Activated gamma-delta T cell treated with Interleukin-2 at 50 U/mL for 16 hours (primary cell): ENCODE data around the gene EXOC3L2.
"Not testable (repeated sequence)": the region's sequence is repeated elsewhere in the genome, so short reads cannot be mapped to it uniquely, and the experiment has no call there.

Experiments used
- DNase-seq: peaks from one replicate; pipeline ENCODE4 v3.0.0-alpha.2; 2020

Gene EXOC3L2

DNA sequence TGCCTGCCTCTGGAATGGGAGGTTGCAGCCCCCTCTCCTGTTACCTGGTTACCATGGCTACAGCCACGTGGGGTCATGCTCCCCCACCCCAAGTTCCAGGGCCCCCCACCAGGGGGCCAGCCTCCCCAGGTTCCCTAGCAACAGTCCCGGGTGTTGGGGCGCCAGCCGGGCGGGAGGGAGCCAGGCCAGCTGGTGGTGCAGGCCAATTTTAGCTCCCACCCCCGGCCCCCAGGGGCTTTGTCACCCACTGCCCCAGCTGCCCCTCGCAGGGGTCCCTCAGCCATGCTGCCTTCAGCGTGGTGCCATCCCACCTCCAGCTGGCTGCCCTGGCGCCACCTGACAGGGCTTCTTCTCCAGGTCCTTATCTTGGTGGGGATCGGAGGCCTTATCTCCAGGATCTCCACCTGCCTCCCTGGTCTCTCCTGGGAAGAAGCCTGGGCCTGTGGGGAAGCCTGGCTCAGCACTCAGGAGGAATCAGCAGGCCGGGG lies 8.9 kb upstream of the EXOC3L2 start:
- peak; percentile 7 for DNase-seq

GRCh38 chr19:45253396-45254027 lies 8.3 kb upstream of the EXOC3L2 start:
- DNase-seq, result no peak

DNA sequence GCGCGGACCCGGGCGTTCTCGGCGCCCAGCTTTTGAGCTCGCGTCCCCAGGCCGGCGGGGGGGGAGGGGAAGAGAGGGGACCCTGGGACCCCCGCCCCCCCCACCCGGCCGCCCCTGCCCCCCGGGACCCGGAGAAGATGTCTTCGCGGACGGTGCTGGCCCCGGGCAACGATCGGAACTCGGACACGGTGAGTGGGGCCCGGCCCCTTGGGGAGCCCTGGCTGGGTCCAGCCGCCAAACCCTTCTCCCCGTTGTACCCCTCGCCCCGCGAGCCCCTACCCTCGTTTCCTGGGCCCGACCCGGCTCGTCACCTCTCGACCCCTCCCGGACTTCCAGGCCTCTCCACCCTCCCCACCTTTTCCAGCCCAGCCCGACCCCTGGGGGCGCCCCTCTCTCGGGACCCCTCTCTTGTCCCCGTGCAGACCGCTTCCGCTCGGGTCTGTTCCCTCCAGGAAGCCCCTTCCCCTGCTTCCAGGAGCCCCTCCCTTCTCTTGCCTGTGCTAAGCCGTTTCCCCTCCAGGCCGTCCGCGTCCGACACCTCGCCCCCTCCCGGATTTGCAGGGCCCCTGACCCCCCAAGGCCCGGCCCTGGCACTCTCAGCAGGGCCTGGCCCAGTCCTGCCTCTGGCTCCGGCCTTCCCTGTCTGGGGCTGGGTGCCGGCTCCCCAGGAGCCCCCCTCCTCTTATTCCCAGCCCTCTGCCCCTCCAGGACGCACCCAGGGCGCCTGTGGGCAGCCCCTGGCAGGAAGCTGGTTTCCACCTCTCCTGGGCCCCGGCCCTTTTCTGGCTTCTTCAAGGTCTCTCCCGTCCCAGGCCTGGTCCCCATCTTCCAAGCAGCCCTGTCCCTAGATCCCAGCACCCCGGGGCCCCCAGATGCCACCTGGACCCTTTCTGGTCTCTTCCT lies 6.5 kb upstream of the EXOC3L2 start:
- DNase-seq, result no peak

DNA sequence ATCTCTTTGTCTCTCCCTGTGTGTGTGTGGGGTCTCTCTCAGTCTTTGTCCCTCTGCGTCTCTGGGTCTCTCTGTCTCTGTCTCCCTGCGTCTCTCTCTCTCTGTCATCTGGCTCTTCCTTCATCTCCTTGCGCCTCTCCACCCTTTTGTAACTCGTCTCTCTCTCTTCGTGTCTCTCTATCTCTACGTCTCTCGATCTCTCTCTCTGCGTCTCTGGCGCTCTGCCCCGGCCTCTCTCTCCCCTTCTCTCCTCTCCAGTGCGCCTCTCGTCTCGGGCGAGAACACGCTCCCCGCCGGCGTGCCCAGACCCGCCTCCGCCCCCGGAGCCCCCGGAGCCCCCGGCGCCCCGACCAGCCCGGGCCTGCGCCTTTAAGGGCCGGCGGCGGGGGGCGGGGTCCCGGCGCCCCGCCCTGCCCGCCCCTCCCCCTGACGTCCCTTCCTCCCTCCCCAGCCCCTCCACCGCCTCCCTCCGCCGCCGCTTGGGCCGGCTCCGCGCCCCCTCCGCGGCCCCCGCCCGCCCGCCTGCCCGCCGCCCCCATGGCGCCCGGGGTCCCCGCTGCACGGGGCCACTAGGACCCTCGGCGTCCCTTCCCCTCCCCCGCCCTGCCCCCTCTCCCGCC lies 5.7 kb upstream of the EXOC3L2 start, which contains the start of gene MARK4:
TSS of gene MARK4 (plus strand) at position 440 of the 620 bp plus-strand sequence. CDS start 318 bp downstream, outside the sequence.
- peak; percentile 42 for DNase-seq

- DNase-seq, result no peak
These were observed 5.1 kb upstream of the EXOC3L2 start for GRCh38 chr19:45250216-45250831.

DNA sequence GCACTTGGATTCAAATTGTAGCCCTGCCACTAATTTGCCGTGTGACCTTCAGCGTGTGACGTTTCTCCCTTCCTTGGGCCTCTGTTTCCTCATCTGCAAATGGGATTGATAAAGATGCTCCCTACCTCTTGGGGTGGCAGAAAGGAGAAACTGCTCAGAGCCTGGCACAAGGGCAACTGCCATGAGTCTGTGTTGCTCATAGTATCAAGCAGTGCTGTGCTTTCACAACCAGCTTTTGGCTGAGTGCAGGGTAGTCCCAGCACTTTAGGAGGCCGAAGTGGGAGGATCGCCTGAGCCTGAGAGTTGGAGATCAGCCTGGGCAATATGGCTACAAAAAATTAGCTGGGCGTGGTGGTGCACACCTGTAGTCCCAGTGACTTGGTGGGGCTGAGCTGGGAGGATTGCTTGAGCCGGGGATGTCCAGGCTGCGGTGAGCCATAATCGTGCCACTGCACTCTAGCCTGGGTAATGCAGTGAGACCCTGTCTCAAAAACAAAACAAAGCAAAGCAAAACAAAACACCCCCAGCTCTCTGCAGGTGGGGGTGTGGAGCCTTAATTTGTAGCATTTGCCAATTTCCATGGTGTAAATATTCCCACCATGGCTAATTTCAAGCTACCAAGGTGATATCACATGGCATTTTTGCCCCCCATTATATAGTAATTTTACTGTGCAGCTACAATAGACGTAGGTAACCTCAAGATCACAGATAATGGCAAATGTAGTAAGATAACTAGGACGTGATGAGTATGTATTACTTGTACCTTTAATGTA lies 4.2 kb upstream of the EXOC3L2 start:
- DNase-seq, result no peak

- no peak for DNase-seq
These were observed 1.9 kb upstream of the EXOC3L2 start for GRCh38 chr19:45247136-45247535.

DNA sequence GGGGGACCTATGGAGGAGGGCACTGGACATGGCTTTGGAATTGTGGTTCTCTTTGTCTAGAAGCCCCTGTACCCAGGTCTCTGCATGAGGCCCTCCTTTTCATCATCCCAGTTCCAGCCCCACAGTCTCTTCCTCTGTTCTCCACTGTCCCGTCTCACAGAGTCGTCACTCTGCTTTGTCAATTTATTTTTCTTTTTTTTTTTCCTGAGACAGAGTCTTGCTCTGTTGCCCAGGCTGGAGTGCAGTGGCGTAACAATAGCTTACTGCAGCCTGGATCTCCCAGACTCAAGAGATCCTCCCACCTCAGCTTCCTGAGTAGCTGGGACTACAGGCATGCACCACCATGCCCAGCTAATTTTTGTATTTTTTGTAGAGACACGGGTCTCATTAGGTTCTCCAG lies 619 bp upstream of the EXOC3L2 start:
- no peak for DNase-seq

DNA sequence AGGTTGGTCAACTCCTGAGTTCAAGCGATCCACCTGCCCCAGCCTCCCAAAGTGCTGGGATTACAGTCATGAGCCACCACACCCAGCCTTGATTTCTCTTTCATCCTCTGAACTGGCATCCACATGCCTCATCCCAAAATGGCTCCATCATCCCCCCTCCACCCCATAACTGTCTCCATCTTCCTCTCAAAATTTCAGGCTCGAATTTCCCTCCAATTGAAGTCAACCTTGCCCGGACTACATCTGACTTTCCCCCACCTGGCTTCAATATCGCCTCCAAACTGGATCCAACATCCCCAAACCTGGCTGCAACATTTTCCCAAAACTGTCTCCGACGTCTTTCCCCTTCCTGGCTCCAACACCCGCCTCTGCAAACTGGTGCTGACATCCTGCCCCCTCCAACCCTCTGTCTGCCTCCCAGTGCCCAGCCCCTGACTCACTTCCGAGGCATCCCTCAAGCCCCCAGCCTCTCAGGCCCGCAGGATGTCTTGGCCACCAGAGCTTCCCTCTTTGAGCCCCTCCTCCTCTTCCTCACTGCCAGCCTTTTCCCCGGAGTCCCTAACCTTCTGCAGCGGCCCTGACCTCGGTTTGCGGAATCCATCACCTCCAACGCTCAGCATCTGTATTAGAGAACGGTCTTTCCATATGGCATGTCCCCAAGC lies 943 bp downstream of the EXOC3L2 start:
- DNase-seq, result no peak

DNA sequence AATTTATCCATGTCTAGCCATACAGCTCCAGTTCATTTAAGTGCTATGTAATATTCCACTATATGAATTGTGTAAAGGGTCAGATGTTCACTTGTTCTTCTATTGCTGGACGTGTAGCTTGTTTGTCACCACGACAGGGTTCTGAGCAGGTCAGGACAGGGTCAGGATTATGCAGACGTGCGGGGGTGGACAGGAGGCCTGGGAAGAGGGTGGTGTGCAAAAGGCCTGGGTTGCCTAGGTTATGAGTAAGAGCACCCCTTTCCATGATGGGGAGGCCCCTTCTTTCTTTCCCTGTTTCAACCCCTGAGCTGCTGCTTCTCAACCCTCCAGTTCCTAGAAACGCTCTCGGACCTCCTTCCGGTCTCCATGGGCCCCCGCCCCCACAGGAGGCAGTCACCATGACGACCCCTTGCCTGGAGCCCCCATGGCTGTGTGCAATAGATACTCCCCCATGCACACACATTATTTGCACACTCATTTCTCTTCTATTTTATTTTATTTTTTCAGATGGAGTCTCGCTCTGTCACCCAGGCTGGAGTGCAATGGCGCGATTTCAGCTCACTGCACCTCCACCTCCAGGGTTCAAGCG lies 2.0 kb downstream of the EXOC3L2 start:
- no peak for DNase-seq

GRCh38 chr19:45238556-45238955 lies 6.7 kb downstream of the EXOC3L2 start:
- no peak for DNase-seq

DNA sequence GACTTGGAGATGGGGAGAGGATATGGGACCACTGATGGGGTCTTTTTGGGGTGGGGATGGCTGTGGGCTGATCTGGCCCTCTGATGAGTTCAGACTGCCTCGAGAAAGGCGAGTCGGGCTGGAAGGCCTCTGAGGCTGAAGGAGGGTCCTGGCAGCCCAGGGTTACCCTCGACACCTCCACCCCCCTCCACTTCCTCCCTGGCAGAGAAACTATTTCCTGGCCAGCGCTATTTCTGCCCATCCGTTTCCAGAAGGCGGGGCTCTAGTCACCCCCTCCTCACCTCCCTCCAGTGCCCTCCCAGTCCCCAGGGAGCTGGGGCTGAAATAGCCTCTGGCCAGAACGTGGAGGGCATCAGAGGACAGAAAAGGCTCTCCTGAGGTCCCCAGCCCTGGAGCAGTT lies 9.7 kb downstream of the EXOC3L2 start:
- DNase-seq, result no peak

- no peak for DNase-seq
These were observed 10.9 kb downstream of the EXOC3L2 start for GRCh38 chr19:45234089-45234869.

- no peak for DNase-seq
These were observed 13.3 kb downstream of the EXOC3L2 start for GRCh38 chr19:45231891-45232290.

DNA sequence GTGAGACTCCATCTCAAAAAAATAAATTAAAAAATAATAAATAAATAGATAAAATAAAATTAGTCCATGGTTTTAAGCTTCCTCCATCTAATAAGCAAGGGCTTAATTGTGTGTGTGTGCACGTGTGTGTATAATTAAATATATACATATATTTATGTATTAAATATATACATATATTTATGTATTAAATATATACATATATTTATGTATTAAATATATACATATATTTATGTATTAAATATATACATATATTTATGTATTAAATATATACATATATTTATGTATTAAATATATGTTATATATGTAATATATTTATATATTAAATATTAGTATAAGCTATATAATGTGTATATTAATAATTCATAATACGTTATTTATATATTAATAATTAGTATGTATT lies 16.2 kb downstream of the EXOC3L2 start:
- not testable (repeated sequence) for DNase-seq

DNA sequence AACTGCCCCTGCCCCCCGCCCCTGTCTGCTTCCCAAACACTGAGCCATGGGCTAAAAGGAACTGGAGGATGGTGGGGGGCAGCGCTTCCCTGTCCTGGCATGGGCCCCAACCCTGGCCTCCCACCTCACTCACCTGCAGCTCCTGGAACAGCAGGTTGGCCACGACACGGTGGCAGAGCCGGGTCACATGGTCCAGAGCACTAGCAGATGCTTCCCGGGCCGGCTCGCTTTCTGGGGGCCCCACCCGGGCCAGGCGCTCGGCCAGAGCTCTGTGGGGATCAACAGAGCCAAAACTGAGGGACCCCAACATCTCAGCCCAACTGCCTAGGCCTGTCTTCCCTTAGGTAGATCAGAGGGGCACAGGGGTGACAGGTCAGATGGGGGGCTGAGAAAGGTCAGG lies 20.6 kb downstream of the EXOC3L2 start:
- DNase-seq, result no peak

GRCh38 chr19:45223879-45224278 lies 21.3 kb downstream of the EXOC3L2 start:
- DNase-seq, result no peak

DNA sequence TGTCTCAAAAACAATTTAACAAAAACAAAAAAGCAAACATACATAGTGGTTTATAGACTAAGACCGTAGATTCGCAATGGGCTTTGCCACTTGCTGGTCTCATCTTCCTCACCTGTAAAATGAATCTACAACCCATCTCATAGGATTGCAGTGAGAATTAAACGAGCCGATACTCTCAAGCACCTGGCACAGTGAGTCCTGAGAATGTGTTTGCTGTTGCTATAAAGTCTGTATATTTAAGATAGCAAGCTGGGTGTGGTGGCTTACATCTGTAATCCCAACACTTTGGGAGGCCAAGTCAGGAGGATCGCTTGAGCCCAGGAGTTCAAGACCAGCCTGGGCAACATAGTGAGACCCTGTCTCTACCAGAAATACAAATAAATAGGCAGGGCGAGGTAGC lies 22.5 kb downstream of the EXOC3L2 start:
- no peak for DNase-seq

GRCh38 chr19:45218911-45219743 lies 26.1 kb downstream of the EXOC3L2 start:
- no peak for DNase-seq

GRCh38 chr19:45218426-45218825 lies 26.8 kb downstream of the EXOC3L2 start:
- no peak for DNase-seq
